Ishikawa (cell line): ENCODE data around the gene DNMT3B.

Experiments
- CEBPB ChIP-seq: IDR thresholded peaks from 2 replicates; pipeline ENCODE4 v1.6.1; 2012
- CREB1 ChIP-seq: IDR thresholded peaks from 2 replicates; pipeline ENCODE4 v1.6.1; 2012; ENCODE audit warnings: low read depth
- EGR1 ChIP-seq: IDR thresholded peaks from 2 replicates; pipeline ENCODE4 v1.6.1; 2012
- EP300 ChIP-seq: IDR thresholded peaks from 2 replicates; pipeline ENCODE4 v1.6.1; 2012; ENCODE audit warnings: borderline replicate concordance
- NFIC ChIP-seq: IDR thresholded peaks from 2 replicates; pipeline ENCODE4 v1.6.1; 2012
- RAD21 ChIP-seq: IDR thresholded peaks from 2 replicates; pipeline ENCODE4 v1.6.1; 2012; ENCODE audit warnings: low read depth
- TAF1 ChIP-seq: IDR thresholded peaks from 2 replicates; pipeline ENCODE4 v1.6.1; 2012; ENCODE audit warnings: low read depth, mild to moderate bottlenecking
- TCF12 ChIP-seq: IDR thresholded peaks from 2 replicates; pipeline ENCODE4 v1.6.1; 2012; ENCODE audit warnings: low read depth
- TEAD4 ChIP-seq: IDR thresholded peaks from 2 replicates; pipeline ENCODE4 v1.6.1; 2012
- YY1 ChIP-seq: IDR thresholded peaks from 2 replicates; pipeline ENCODE4 v1.6.1; 2012; ENCODE audit warnings: low read depth
- ZBTB7A ChIP-seq: IDR thresholded peaks from 2 replicates; pipeline ENCODE4 v1.6.1; 2012; ENCODE audit warnings: low read depth
- TF ChIP-seq, protein P1 (sequence below): IDR thresholded peaks from 2 replicates; pipeline ENCODE4 v1.6.1; 2012
- TF ChIP-seq, protein P2 (sequence below): IDR thresholded peaks from 2 replicates; pipeline ENCODE4 v1.6.1; 2012; ENCODE audit warnings: low read depth, mild to moderate bottlenecking

Gene DNMT3B

DNA sequence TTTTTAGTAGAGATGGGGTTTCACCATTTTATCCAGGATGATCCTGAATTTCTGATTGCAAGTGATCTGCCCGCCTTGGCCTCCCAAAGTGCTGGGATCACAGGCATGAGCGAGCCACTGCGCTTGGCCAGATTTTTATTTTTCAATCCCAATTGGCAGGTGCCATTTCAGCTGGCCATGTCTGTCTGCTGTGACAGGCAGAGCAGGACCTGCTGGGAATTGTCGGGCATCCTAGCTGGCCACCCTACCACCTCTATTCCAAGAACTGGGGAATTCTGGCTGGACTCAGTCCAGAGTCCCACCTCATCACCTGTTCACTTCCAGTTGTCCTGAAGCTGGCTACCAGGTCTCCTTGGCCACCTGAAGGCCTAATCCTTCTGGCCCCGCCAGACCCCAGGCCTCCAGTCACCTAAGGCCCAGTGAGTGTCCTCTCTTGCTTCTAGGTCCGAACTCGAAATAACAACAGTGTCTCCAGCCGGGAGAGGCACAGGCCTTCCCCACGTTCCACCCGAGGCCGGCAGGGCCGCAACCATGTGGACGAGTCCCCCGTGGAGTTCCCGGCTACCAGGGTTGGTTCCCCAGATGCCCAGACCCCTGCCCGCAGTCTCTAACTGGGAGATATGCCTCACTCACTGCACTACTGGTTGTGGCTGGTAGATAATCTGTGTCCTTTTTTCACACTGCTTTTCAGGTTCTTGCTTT lies 24.0 kb downstream of the DNMT3B start:
- TF ChIP-seq, protein P1, sequence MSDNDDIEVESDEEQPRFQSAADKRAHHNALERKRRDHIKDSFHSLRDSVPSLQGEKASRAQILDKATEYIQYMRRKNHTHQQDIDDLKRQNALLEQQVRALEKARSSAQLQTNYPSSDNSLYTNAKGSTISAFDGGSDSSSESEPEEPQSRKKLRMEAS: no peak
- TF ChIP-seq EGR1: no peak
- TF ChIP-seq, protein P2, sequence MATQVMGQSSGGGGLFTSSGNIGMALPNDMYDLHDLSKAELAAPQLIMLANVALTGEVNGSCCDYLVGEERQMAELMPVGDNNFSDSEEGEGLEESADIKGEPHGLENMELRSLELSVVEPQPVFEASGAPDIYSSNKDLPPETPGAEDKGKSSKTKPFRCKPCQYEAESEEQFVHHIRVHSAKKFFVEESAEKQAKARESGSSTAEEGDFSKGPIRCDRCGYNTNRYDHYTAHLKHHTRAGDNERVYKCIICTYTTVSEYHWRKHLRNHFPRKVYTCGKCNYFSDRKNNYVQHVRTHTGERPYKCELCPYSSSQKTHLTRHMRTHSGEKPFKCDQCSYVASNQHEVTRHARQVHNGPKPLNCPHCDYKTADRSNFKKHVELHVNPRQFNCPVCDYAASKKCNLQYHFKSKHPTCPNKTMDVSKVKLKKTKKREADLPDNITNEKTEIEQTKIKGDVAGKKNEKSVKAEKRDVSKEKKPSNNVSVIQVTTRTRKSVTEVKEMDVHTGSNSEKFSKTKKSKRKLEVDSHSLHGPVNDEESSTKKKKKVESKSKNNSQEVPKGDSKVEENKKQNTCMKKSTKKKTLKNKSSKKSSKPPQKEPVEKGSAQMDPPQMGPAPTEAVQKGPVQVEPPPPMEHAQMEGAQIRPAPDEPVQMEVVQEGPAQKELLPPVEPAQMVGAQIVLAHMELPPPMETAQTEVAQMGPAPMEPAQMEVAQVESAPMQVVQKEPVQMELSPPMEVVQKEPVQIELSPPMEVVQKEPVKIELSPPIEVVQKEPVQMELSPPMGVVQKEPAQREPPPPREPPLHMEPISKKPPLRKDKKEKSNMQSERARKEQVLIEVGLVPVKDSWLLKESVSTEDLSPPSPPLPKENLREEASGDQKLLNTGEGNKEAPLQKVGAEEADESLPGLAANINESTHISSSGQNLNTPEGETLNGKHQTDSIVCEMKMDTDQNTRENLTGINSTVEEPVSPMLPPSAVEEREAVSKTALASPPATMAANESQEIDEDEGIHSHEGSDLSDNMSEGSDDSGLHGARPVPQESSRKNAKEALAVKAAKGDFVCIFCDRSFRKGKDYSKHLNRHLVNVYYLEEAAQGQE: no peak
- no peak for TF ChIP-seq CREB1
- TF ChIP-seq TCF12: no peak

DNA sequence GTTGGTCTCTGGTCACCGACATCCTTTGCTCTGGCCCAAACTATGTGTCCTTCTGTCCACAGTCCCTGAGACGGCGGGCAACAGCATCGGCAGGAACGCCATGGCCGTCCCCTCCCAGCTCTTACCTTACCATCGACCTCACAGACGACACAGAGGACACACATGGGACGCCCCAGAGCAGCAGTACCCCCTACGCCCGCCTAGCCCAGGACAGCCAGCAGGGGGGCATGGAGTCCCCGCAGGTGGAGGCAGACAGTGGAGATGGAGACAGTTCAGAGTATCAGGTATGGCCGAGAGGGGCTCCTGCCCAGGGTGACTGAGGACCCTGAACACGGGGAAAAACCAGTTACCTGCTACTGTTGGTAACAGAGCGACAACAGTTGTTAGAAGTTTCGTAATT lies 25.0 kb downstream of the DNMT3B start:
- TF ChIP-seq RAD21: no peak
- TF ChIP-seq CEBPB: no peak
- no peak for TF ChIP-seq TEAD4
- no peak for TF ChIP-seq YY1
- TF ChIP-seq, protein P1: no peak
- TF ChIP-seq ZBTB7A: no peak
- TF ChIP-seq CREB1: no peak
- TF ChIP-seq, protein P2: no peak
- TF ChIP-seq TCF12: no peak
- no peak for TF ChIP-seq NFIC
- TF ChIP-seq TAF1: no peak
- no peak for TF ChIP-seq EP300

DNA sequence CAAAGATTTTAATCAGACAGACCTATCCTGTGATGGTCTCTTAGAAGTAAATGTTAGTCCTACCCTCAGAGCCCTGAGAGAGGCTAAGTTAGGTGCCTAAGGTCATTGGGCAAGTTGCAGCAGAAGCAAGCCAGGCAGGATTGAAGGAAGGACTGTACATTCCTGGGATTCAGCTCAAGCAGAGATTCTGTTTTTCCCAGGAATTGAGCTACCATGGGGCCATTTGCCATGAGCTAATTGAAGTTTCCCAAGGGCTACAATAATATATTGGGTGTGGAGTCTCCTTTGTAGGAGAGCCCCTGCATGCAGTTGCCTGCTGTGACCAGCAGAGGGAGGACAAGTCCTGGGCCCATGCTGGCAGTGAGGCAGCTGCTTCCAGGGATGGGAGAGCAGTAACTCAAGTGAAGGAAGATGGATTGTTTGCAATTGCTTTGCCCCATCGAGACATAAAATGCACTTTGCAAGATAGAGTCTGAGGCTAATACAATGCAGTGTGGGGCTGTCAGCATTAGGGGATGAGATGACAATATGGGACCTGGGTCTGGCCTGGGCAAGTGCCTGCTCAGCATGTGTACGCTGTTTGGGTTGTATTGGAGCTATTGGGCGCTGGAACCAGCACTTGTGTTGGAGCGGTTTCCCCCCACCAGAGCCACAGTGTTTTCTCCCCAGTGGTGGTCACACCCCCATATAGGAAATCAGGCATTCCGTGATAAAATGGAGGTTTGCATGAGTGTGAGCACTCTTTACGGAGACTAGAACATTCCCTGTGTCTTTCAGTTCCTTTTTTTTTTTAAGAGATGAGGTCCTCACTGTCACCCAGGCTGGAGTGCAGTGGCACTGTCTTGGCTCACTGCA lies 27.9 kb downstream of the DNMT3B start:
- TF ChIP-seq RAD21: peak; percentile 91
- TF ChIP-seq, protein P2: no peak
- TF ChIP-seq TCF12: no peak

DNA sequence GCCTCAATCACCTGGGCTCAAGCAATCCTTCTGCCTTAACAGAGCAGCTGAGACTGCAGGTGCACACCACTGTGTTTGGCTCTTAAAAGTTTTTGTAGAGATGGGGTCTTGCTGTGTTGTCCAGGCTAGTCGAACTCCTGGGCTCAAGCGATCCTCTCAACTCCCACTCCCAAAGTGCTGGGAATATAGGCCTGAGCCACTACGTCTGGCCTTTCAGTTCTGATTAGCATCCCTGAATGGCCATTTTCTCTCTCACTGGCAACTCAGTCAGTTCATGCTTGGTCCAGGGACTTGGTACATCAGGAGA lies 28.5 kb downstream of the DNMT3B start:
- TF ChIP-seq CREB1 (no peak), ZBTB7A (no peak), YY1 (no peak)

DNA sequence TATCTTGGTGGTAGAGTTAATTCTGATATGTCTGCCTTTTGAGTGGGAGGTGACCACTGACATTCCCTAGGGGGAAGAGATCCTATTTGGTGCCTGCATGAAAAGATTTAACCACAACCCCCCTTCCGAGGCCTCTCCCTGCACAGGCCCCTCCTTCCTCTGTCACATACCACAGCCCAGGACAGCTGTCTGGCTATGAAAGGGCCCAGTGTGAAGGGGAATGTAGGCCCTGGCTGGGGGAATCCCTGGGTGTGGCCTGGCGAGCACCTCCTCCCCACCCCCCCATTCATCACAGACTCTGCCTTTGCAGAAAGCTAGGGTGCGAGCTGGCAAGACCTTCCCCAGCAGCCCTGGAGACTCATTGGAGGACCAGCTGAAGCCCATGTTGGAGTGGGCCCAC lies 30.1 kb downstream of the DNMT3B start:
- no peak for TF ChIP-seq EP300

DNA sequence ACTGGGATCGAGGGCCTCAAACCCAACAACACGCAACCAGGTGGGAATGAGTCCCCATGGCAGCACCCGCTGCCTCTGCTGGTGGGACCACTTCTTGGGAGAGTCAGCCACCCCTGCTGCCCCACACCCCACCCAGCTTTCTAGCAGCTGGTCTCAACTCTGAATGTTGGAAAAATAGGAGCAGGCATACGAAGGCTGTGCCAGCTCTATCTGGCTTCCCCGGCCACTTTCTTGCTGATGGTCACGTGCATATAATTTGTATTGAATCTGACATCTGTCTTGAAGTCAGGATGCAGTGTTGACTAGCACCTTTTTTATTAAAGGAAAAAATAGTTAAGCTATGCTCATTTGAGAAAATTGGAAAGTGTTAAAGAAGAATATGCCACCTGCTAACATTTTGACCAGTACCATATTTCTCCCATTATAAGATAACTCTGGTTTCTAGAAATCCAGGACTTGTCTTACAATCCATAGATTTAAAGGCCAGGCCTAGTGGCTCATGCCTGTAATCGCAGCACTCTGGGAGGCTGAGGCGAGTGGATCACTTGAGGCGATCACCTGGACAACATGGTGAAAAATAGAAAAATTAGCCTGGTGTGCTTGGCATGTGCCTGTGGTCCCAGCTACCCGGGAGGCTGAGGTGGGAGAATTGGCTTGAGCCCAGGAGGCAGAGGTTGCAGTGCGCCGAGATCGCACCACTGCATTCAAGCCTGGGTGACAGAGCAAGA lies 30.7 kb downstream of the DNMT3B start:
- TF ChIP-seq CEBPB (no peak), TAF1 (no peak), TEAD4 (no peak), ZBTB7A (no peak)
- TF ChIP-seq, protein P1: no peak
